Measurements from ENCODE around the gene MKI67. TPM values are rescaled to one million over a fixed set of nuclear protein-coding genes. Genes with fewer than 3 reads are reported as not detected.

MKI67 gene
- total RNA-seq, 1 donor from 2014 or later: 5.6 TPM

- TF ChIP-seq, protein P1, sequence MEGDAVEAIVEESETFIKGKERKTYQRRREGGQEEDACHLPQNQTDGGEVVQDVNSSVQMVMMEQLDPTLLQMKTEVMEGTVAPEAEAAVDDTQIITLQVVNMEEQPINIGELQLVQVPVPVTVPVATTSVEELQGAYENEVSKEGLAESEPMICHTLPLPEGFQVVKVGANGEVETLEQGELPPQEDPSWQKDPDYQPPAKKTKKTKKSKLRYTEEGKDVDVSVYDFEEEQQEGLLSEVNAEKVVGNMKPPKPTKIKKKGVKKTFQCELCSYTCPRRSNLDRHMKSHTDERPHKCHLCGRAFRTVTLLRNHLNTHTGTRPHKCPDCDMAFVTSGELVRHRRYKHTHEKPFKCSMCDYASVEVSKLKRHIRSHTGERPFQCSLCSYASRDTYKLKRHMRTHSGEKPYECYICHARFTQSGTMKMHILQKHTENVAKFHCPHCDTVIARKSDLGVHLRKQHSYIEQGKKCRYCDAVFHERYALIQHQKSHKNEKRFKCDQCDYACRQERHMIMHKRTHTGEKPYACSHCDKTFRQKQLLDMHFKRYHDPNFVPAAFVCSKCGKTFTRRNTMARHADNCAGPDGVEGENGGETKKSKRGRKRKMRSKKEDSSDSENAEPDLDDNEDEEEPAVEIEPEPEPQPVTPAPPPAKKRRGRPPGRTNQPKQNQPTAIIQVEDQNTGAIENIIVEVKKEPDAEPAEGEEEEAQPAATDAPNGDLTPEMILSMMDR (IDR thresholded peaks at IDR 0.05; ENCODE audit: insufficient read depth, low read length, poor library complexity, severe bottlenecking): peak; percentile 92
- DNase-seq (ENCODE audit: low read depth): no peak
Observed at GRCh38 chr10:128078136-128078969, 47.9 kb downstream of the MKI67 start.

GRCh38 chr10:128077155-128077875 is 48.9 kb downstream of the MKI67 start:
- H3K27me3 ChIP-seq (ENCODE audit: control insufficient read depth, insufficient read depth, low read length): no peaks in the 10 kb centered on the region
- H3K36me3 ChIP-seq (ENCODE audit: control insufficient read depth, insufficient read depth, low read length): peaks cover 1% of the 10 kb centered on the region
- DNase-seq (ENCODE audit: low read depth): no peak
- H3K4me3 ChIP-seq (ENCODE audit: low read depth, low read length): no peak overlapping the region
- TF ChIP-seq, protein P1 (IDR thresholded peaks at IDR 0.05; ENCODE audit: insufficient read depth, low read length, poor library complexity, severe bottlenecking): no peak

More at GRCh38 chr10:128078136-128078969, 47.9 kb downstream of the MKI67 start:
- no peak overlapping the region for H3K4me3 ChIP-seq (ENCODE audit: low read depth, low read length)
- no peaks in the 10 kb centered on the region for H3K27me3 ChIP-seq (ENCODE audit: control insufficient read depth, insufficient read depth, low read length)
- H3K36me3 ChIP-seq (ENCODE audit: control insufficient read depth, insufficient read depth, low read length): peaks cover 1% of the 10 kb centered on the region

DNA sequence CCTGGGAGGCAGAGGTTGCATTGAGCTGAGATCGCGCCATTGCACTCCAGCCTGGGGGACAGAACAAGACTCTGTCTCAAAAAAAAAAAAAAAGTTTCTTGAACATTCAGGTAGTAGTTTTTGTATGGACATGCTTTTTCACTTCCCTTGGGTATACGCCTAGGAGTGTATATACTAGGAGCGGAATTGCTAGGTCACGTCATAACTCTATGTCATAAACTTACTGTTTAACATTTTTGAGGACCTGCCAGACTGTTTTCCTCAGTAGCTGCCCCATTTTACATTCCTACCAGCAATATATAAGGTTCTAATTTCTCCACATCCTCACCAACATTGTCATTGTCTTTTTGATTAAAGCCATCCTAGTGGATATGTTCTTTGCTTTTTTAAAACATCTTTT is 51.6 kb downstream of the MKI67 start:
- Histone ChIP-seq H3K4me3 (ENCODE audit: low read depth, low read length) (no peak overlapping the region), H3K36me3 (ENCODE audit: control insufficient read depth, insufficient read depth, low read length) (peaks cover 1% of the 10 kb centered on the region), H3K27me3 (ENCODE audit: control insufficient read depth, insufficient read depth, low read length) (no peaks in the 10 kb centered on the region)
- TF ChIP-seq, protein P1 (IDR thresholded peaks at IDR 0.05; ENCODE audit: insufficient read depth, low read length, poor library complexity, severe bottlenecking): no peak
- no peak for DNase-seq (ENCODE audit: low read depth)

DNA sequence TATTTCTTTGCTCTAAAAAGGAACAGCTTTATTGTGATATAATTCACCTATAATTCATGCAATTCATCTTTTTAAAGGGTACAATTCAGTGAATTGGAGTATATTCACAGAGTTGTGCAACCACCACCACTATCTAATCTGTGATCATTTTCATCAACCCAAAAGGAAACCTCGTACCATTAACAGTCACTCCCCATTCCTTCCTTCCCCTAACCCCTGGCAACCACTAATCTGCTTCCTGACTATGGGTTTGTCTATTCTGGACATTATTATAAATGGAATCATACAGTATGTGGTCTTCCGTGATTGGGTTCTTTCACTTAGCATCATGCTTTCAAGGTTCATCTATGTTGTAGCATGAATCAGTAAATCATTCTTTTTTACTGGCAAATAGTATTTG is 52.3 kb downstream of the MKI67 start:
- TF ChIP-seq, protein P1 (IDR thresholded peaks at IDR 0.05; ENCODE audit: insufficient read depth, low read length, poor library complexity, severe bottlenecking): no peak
- no peak for DNase-seq (ENCODE audit: low read depth)
- no peaks in the 10 kb centered on the region for H3K27me3 ChIP-seq (ENCODE audit: control insufficient read depth, insufficient read depth, low read length)
- peaks cover 1% of the 10 kb centered on the region for H3K36me3 ChIP-seq (ENCODE audit: control insufficient read depth, insufficient read depth, low read length)
- H3K4me3 ChIP-seq (ENCODE audit: low read depth, low read length): no peak overlapping the region

DNA sequence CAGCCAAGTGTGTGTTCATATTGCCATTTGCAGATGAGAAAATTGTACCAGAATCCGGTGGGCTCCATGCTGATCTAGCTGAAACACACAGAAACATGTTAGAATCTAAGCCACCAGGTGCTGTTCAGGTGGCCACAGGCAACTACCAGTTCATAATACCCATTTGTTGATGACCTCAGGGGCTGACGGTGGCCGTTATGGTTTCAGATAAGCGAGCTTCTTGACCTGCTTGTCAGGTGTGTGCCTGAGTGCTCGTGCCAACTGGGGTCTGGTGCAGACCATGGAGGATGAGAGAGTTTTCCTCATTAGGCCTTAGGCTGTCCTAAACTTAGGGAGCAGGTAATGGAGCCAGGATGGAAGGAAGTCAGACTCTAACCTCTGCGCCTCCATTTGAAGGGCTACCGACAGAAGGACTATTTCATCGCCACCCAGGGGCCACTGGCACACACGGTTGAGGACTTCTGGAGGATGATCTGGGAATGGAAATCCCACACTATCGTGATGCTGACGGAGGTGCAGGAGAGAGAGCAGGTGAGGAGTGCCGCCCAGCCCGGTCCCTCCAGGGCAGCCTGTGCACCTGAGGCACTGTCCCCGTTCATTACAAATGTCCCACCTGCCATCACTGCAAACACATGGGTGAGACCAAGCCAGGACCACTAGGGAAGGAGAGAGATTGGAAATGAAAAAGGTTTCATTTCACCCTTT is 53.1 kb downstream of the MKI67 start:
- DNase-seq (ENCODE audit: low read depth): no peak
- Histone ChIP-seq H3K4me3 (ENCODE audit: low read depth, low read length) (no peak overlapping the region), H3K36me3 (ENCODE audit: control insufficient read depth, insufficient read depth, low read length) (peaks cover under 1% of the 10 kb centered on the region), H3K27me3 (ENCODE audit: control insufficient read depth, insufficient read depth, low read length) (no peaks in the 10 kb centered on the region)
- TF ChIP-seq, protein P1 (IDR thresholded peaks at IDR 0.05; ENCODE audit: insufficient read depth, low read length, poor library complexity, severe bottlenecking): no peak

Data from kidney epithelial cell (primary cell).